SK-N-SH treated with all-trans-retinoic acid at 6 μM for 48 hours (cell line): ENCODE measurements around the gene TMEM74B.

Experiments
- ATAC-seq: fragments of 200-7000 bp; cut with Tn5 transposase; 3 replicates; pipeline ENCODE4 v1.9.1; 2020; ENCODE audit warnings: mild to moderate bottlenecking, moderate library complexity
- BACH2 ChIP-seq: fragments of 250-450 bp; sonication (Bioruptor Pico); IDR thresholded peaks from 2 replicates; pipeline ENCODE4 v1.9.0; 2021; ENCODE audit warnings: mild to moderate bottlenecking, borderline replicate concordance
- CSRNP3 ChIP-seq: fragments of 250-450 bp; sonication (Bioruptor Pico); IDR thresholded peaks from 2 replicates; pipeline ENCODE4 v1.5.1; 2021; ENCODE audit warnings: mild to moderate bottlenecking, moderate library complexity
- ESRRG ChIP-seq: fragments of 250-450 bp; sonication (Bioruptor Pico); IDR thresholded peaks from 2 replicates; pipeline ENCODE4 v1.6.1; 2021; ENCODE audit warnings: mild to moderate bottlenecking
- GLIS3 ChIP-seq: fragments of 250-450 bp; sonication (Bioruptor Pico); IDR thresholded peaks from 2 replicates; pipeline ENCODE4 v1.5.0; 2020; ENCODE audit warnings: mild to moderate bottlenecking, moderate library complexity
- ISL1 ChIP-seq: fragments of 250-450 bp; sonication (Bioruptor Pico); IDR thresholded peaks from 2 replicates; pipeline ENCODE4 v2.1.2; 2022; ENCODE audit warnings: mild to moderate bottlenecking, moderate library complexity
- OSR1 ChIP-seq: fragments of 250-450 bp; sonication (Bioruptor Pico); IDR thresholded peaks from 2 replicates; pipeline ENCODE4 v1.8.0; 2022; ENCODE audit warnings: moderate library complexity, mild to moderate bottlenecking, inconsistent platforms
- PPARA ChIP-seq: fragments of 250-450 bp; sonication (Bioruptor Pico); IDR thresholded peaks from 2 replicates; pipeline ENCODE4 v1.5.0; 2020; ENCODE audit warnings: mild to moderate bottlenecking, borderline replicate concordance
- RARB ChIP-seq: fragments of 250-450 bp; sonication (Bioruptor Pico); IDR thresholded peaks from 2 replicates; pipeline ENCODE4 v1.8.0; 2021; ENCODE audit warnings: mild to moderate bottlenecking, moderate library complexity
- TCF4 ChIP-seq: fragments of 250-450 bp; sonication (Bioruptor Pico); IDR thresholded peaks from 2 replicates; pipeline ENCODE4 v1.8.0; 2021; ENCODE audit warnings: mild to moderate bottlenecking, moderate library complexity, borderline replicate concordance
- TOX ChIP-seq: fragments of 250-450 bp; sonication (Bioruptor Pico); IDR thresholded peaks from 2 replicates; pipeline ENCODE4 v1.8.0; 2021; ENCODE audit warnings: mild to moderate bottlenecking, moderate library complexity, borderline replicate concordance
- ZC3H10 ChIP-seq: fragments of 250-450 bp; sonication (Bioruptor Pico); IDR thresholded peaks from 2 replicates; pipeline ENCODE4 v1.5.1; 2021; ENCODE audit warnings: mild to moderate bottlenecking, moderate library complexity
- ZFP3 ChIP-seq: fragments of 250-450 bp; sonication (Bioruptor Pico); IDR thresholded peaks from 2 replicates; pipeline ENCODE4 v1.5.0; 2020; ENCODE audit warnings: mild to moderate bottlenecking, moderate library complexity
- ZFP30 ChIP-seq: fragments of 450-650 bp; formaldehyde crosslinking; IDR thresholded peaks from 2 replicates; pipeline ENCODE4 v1.5.0; 2022; ENCODE audit warnings: mild to moderate bottlenecking, moderate library complexity
- ZNF565 ChIP-seq: fragments of 450-650 bp; formaldehyde crosslinking; conservative IDR thresholded peaks from 2 replicates; pipeline ENCODE4 v1.5.0; 2020; ENCODE audit warnings: low read depth, mild to moderate bottlenecking, moderate library complexity
- ZNF70 ChIP-seq: fragments of 450-650 bp; formaldehyde crosslinking; IDR thresholded peaks from 2 replicates; pipeline ENCODE4 v1.5.0; 2020; ENCODE audit warnings: mild to moderate bottlenecking, moderate library complexity
- ZNF8 ChIP-seq: fragments of 450-650 bp; formaldehyde crosslinking; IDR thresholded peaks from 2 replicates; pipeline ENCODE4 v1.5.0; 2020; ENCODE audit warnings: mild to moderate bottlenecking, moderate library complexity
- TF ChIP-seq, protein P1 (sequence below): fragments of 250-450 bp; sonication (Bioruptor Pico); IDR thresholded peaks from 2 replicates; pipeline ENCODE4 v1.5.1; 2020; ENCODE audit warnings: low read depth, mild to moderate bottlenecking, moderate library complexity
- TF ChIP-seq, protein P2 (sequence below): fragments of 250-450 bp; sonication (Bioruptor Pico); IDR thresholded peaks from 2 replicates; pipeline ENCODE4 v1.8.0; 2021; ENCODE audit warnings: low read depth, mild to moderate bottlenecking, moderate library complexity, borderline replicate concordance
- TF ChIP-seq, protein P3 (sequence below): fragments of 250-450 bp; sonication (Bioruptor Pico); IDR thresholded peaks from 2 replicates; pipeline ENCODE4 v1.5.0; 2020; ENCODE audit warnings: mild to moderate bottlenecking, moderate library complexity

The TMEM74B gene

GRCh38 chr20:1212607-1213396 is 28.0 kb upstream of the TMEM74B start:
- TF ChIP-seq OSR1 (CRISPR knock-in tag) = no peak
- TF ChIP-seq ISL1 (CRISPR knock-in tag) = no peak
- no peak for TF ChIP-seq ZFP3 (CRISPR knock-in tag)
- no peak for TF ChIP-seq ZNF70
- TF ChIP-seq TOX (CRISPR knock-in tag) = no peak
- peak; percentile 99 for ATAC-seq

DNA sequence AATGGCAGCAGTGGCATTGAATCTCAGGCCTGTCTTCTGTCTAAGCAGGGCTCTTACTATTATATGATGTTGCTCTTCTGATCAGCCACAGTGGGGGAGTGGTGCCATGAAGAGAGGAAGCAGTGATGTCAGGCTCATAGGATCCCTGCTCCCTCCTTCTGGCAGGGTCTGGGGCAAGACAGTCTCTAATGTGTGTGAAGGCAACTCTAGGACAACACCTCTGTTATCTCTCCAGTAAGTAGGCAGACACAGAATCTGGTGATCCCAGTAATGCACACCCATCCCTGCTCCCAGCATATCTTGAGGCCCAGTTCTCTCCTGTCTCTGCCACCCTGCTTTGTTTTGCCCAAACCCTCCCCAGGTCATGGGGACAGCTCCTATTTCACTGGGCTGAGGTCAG is 27.2 kb upstream of the TMEM74B start:
- TF ChIP-seq CSRNP3 (no peak), ESRRG (no peak), ZNF565 (CRISPR knock-in tag) (no peak), TCF4 (CRISPR knock-in tag) (no peak), ISL1 (CRISPR knock-in tag) (no peak), ZNF70 (no peak), ZNF8 (CRISPR knock-in tag) (no peak), GLIS3 (CRISPR knock-in tag) (no peak), TOX (CRISPR knock-in tag) (no peak), BACH2 (CRISPR knock-in tag) (no peak), RARB (no peak)
- TF ChIP-seq, protein P1, sequence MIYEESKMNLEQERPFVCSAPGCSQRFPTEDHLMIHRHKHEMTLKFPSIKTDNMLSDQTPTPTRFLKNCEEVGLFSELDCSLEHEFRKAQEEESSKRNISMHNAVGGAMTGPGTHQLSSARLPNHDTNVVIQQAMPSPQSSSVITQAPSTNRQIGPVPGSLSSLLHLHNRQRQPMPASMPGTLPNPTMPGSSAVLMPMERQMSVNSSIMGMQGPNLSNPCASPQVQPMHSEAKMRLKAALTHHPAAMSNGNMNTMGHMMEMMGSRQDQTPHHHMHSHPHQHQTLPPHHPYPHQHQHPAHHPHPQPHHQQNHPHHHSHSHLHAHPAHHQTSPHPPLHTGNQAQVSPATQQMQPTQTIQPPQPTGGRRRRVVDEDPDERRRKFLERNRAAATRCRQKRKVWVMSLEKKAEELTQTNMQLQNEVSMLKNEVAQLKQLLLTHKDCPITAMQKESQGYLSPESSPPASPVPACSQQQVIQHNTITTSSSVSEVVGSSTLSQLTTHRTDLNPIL (CRISPR knock-in tag) = no peak
- TF ChIP-seq, protein P2, sequence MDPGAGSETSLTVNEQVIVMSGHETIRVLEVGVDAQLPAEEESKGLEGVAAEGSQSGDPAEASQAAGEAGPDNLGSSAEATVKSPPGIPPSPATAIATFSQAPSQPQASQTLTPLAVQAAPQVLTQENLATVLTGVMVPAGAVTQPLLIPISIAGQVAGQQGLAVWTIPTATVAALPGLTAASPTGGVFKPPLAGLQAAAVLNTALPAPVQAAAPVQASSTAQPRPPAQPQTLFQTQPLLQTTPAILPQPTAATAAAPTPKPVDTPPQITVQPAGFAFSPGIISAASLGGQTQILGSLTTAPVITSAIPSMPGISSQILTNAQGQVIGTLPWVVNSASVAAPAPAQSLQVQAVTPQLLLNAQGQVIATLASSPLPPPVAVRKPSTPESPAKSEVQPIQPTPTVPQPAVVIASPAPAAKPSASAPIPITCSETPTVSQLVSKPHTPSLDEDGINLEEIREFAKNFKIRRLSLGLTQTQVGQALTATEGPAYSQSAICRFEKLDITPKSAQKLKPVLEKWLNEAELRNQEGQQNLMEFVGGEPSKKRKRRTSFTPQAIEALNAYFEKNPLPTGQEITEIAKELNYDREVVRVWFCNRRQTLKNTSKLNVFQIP (CRISPR knock-in tag) = no peak
- TF ChIP-seq, protein P3, sequence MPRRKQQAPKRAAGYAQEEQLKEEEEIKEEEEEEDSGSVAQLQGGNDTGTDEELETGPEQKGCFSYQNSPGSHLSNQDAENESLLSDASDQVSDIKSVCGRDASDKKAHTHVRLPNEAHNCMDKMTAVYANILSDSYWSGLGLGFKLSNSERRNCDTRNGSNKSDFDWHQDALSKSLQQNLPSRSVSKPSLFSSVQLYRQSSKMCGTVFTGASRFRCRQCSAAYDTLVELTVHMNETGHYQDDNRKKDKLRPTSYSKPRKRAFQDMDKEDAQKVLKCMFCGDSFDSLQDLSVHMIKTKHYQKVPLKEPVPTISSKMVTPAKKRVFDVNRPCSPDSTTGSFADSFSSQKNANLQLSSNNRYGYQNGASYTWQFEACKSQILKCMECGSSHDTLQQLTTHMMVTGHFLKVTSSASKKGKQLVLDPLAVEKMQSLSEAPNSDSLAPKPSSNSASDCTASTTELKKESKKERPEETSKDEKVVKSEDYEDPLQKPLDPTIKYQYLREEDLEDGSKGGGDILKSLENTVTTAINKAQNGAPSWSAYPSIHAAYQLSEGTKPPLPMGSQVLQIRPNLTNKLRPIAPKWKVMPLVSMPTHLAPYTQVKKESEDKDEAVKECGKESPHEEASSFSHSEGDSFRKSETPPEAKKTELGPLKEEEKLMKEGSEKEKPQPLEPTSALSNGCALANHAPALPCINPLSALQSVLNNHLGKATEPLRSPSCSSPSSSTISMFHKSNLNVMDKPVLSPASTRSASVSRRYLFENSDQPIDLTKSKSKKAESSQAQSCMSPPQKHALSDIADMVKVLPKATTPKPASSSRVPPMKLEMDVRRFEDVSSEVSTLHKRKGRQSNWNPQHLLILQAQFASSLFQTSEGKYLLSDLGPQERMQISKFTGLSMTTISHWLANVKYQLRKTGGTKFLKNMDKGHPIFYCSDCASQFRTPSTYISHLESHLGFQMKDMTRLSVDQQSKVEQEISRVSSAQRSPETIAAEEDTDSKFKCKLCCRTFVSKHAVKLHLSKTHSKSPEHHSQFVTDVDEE (CRISPR knock-in tag) = no peak
- no peak for ATAC-seq

GRCh38 chr20:1210501-1210900 is 25.7 kb upstream of the TMEM74B start:
- ATAC-seq = no peak
- TF ChIP-seq ZNF70 = no peak
- TF ChIP-seq, protein P3 (CRISPR knock-in tag) = no peak
- no peak for TF ChIP-seq RARB
- no peak for TF ChIP-seq TOX (CRISPR knock-in tag)
- no peak for TF ChIP-seq PPARA (CRISPR knock-in tag)
- no peak for TF ChIP-seq ZFP30 (CRISPR knock-in tag)
- no peak for TF ChIP-seq CSRNP3
- no peak for TF ChIP-seq ZC3H10 (CRISPR knock-in tag)
